Panc1 (cell line): ENCODE data around the gene TNFAIP8L3. TPM values are rescaled to one million over a fixed set of nuclear protein-coding genes. Genes with fewer than 3 reads are reported as not detected.

Experiments
- ATAC-seq: fragments of 200-7000 bp; cut with Tn5 transposase; 2 replicates; pipeline ENCODE4 v1.9.1; 2020; ENCODE audit warnings: mild to moderate bottlenecking, moderate library complexity
- BruUV-seq: library from RNA; stranded (reverse); fragments of 400-500 nt; replicated peaks from 2 replicates; lab custom pipeline; 2021; lab: Mats Ljungman, UMichigan
- CTCF ChIA-PET: fragments of 300-600 bp; sonication (Branson Sonifier 250); formaldehyde crosslinking; loops from one replicate; lab custom pipeline; 2022; ENCODE audit warnings: antibody characterized with exemption; lab: Charles Lee
- POLR2A ChIA-PET: fragments of 300-600 bp; sonication (Branson Sonifier 250); formaldehyde crosslinking; loops from one replicate; lab custom pipeline; 2022; ENCODE audit warnings: antibody characterized with exemption; lab: Charles Lee
- DNase-seq: peaks from one replicate; pipeline ENCODE4 v3.0.0-alpha.2; 2010; ENCODE audit warnings: low read depth, low spot score
- H3K27ac ChIP-seq: 2 replicates; pipeline ENCODE4 v1.5.1; 2011; ENCODE audit warnings: mild to moderate bottlenecking, low read length, inconsistent platforms
- H3K27me3 ChIP-seq: fragments of 200-500 bp; sonication (Bioruptor generic); 2 replicates; pipeline ENCODE4 v1.6.0; 2014; ENCODE audit warnings: low read length, inconsistent platforms; ENCODE audit not compliant: control insufficient read depth, insufficient read depth
- H3K36me3 ChIP-seq: fragments of 200-500 bp; sonication (Bioruptor generic); 2 replicates; pipeline ENCODE4 v1.5.1; 2014; ENCODE audit warnings: inconsistent platforms, mild to moderate bottlenecking, low read length, moderate library complexity; ENCODE audit not compliant: control insufficient read depth, insufficient read depth
- H3K4me1 ChIP-seq: 2 replicates; pipeline ENCODE4 v1.5.1; 2011; ENCODE audit warnings: inconsistent platforms, mild to moderate bottlenecking, low read length, moderate library complexity; ENCODE audit not compliant: control insufficient read depth, insufficient read depth
- H3K4me3 ChIP-seq, 2 experiments: 2 replicates each; pipeline ENCODE4 v1.5.1; 2011 to 2012; ENCODE audit warnings: low read depth in 2 of 2, low read length in 2 of 2, mild to moderate bottlenecking in 2 of 2, inconsistent platforms in 1 of 2, moderate library complexity in 1 of 2
- H3K9me3 ChIP-seq: fragments of 200-500 bp; sonication (Bioruptor generic); 2 replicates; pipeline ENCODE4 v1.5.1; 2014; ENCODE audit warnings: low read depth, mild to moderate bottlenecking, inconsistent platforms, low read length, moderate library complexity; ENCODE audit not compliant: control insufficient read depth, insufficient read depth
- POLR2AphosphoS5 ChIP-seq: IDR thresholded peaks from 2 replicates; pipeline ENCODE4 v1.6.1; 2012; ENCODE audit warnings: mild to moderate bottlenecking, low read depth, low read length, moderate library complexity
- SIN3A ChIP-seq: IDR thresholded peaks from 2 replicates; pipeline ENCODE4 v1.6.1; 2012; ENCODE audit warnings: low read depth, mild to moderate bottlenecking, low read length, moderate library complexity, borderline replicate concordance; ENCODE audit not compliant: insufficient read depth
- TCF7L2 ChIP-seq: IDR thresholded peaks from 2 replicates; pipeline ENCODE4 v1.6.1; 2011; ENCODE audit warnings: mild to moderate bottlenecking, low read depth, low read length, inconsistent platforms
- in situ Hi-C: cut with HindIII; loops from 2 replicates; pipeline ENCODE4 v1.10.0; 2016; ENCODE audit warnings: low sequenced_read_pairs, low pct_unique_long_range_greater_than_20kb
- intact Hi-C: fragments of 100-400 bp; cut with micrococcal nuclease; formaldehyde crosslinking; loops from one replicate; pipeline ENCODE4 v1.10.0; 2022; ENCODE audit not compliant: unreplicated experiment
- total RNA-seq: library from RNA; stranded (reverse); gene quantifications from one replicate; pipeline ENCODE4 v1.2.1, GENCODE V29; 2021; ENCODE audit not compliant: unreplicated experiment
- TF ChIP-seq, protein P1 (sequence below): fragments of 450-650 bp; IDR thresholded peaks from 2 replicates; pipeline ENCODE4 v1.5.1; 2017; ENCODE audit warnings: mild to moderate bottlenecking
- TF ChIP-seq, protein P2 (sequence below), 2 experiments: IDR thresholded peaks; 2 replicates each; pipeline ENCODE4 v1.6.1; 2011 to 2012; ENCODE audit warnings: low read depth in 2 of 2, control low read depth in 1 of 2, low read length in 1 of 2, mild to moderate bottlenecking in 1 of 2, moderate library complexity in 1 of 2; ENCODE audit not compliant: insufficient read depth in 1 of 2

Gene TNFAIP8L3
- total RNA-seq, 1 experiment from 2014 or later: 1.0 TPM

DNA sequence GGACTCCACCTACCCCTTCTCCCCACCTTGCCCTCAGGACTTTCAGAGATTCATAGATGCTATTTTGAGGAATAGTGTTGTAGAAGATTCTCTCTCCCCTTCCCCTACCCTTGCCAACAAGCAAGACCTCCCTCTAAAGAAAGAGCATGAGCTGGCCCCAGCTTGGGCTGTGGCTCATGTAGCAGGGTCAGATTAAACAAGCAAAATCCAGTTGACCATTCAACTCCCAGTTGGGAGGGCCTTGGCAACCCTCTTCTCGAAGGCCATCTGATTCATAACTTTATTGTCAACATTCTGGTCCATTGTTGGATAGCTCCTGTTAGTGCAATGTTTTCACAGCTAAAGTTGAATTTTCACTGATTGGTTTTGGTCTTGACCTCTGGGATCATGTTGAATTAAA is 41.1 kb downstream of the TNFAIP8L3 start:
- in situ Hi-C loops: no loop called here
- POLR2A ChIA-PET: no interaction called here
- no peaks in the 10 kb centered on the region for H3K4me1 ChIP-seq
- no peak for ATAC-seq
- H3K9me3 ChIP-seq: no peaks in the 10 kb centered on the region
- intact Hi-C loops: no loop called here
- CTCF ChIA-PET: no interaction called here
- no peaks in the 10 kb centered on the region for H3K27me3 ChIP-seq
- DNase-seq: no peak
- no peak for TF ChIP-seq SIN3A
- TF ChIP-seq, protein P1, sequence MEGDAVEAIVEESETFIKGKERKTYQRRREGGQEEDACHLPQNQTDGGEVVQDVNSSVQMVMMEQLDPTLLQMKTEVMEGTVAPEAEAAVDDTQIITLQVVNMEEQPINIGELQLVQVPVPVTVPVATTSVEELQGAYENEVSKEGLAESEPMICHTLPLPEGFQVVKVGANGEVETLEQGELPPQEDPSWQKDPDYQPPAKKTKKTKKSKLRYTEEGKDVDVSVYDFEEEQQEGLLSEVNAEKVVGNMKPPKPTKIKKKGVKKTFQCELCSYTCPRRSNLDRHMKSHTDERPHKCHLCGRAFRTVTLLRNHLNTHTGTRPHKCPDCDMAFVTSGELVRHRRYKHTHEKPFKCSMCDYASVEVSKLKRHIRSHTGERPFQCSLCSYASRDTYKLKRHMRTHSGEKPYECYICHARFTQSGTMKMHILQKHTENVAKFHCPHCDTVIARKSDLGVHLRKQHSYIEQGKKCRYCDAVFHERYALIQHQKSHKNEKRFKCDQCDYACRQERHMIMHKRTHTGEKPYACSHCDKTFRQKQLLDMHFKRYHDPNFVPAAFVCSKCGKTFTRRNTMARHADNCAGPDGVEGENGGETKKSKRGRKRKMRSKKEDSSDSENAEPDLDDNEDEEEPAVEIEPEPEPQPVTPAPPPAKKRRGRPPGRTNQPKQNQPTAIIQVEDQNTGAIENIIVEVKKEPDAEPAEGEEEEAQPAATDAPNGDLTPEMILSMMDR: no peak
- TF ChIP-seq POLR2AphosphoS5: no peak
- no peak overlapping the region for H3K27ac ChIP-seq
- no peaks in the 10 kb centered on the region for H3K36me3 ChIP-seq
- no TSS peak for BruUV-seq
- no peak overlapping the region for H3K4me3 ChIP-seq

DNA sequence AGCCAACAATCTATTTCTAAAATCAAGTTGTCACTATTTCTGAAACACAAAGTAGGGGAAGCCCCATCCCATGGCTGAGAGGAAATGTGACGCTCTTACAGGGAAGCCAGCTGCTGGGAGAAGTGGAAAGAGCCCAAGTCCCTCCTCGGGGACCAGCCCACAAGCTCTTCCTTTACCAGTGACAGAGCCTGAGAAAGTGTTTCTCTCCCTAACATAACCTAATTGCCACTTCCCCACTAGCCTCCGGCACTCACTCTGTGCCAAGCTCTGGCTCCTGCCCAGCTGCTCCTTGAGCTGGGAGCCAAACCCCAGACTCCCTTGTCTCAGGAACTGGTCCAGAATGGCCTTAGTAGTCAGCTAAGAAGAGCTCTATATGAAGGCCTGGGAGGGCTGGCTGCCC is 42.9 kb downstream of the TNFAIP8L3 start:
- H3K27ac ChIP-seq: no peak overlapping the region

More for the DNA sequence above, 42.9 kb downstream of the TNFAIP8L3 start:
- no peaks in the 10 kb centered on the region for H3K9me3 ChIP-seq
- ATAC-seq (no peak), DNase-seq (no peak)
- H3K36me3 ChIP-seq: no peaks in the 10 kb centered on the region
- H3K4me1 ChIP-seq: no peaks in the 10 kb centered on the region
- no TSS peak for BruUV-seq
- ChIA-PET CTCF (no interaction called here), POLR2A (interaction anchor here (1.0 kb wide), 1 partner anchor 13 kb away, joined by 3 read pairs; no protein-coding TSS in a partner anchor)
- H3K4me3 ChIP-seq: no peak overlapping the region
- in situ Hi-C loops (no loop called here), intact Hi-C loops (no loop called here)
- TF ChIP-seq SIN3A (no peak), POLR2AphosphoS5 (no peak), TCF7L2 (no peak)
- TF ChIP-seq, protein P1: no peak
- TF ChIP-seq, protein P2, sequence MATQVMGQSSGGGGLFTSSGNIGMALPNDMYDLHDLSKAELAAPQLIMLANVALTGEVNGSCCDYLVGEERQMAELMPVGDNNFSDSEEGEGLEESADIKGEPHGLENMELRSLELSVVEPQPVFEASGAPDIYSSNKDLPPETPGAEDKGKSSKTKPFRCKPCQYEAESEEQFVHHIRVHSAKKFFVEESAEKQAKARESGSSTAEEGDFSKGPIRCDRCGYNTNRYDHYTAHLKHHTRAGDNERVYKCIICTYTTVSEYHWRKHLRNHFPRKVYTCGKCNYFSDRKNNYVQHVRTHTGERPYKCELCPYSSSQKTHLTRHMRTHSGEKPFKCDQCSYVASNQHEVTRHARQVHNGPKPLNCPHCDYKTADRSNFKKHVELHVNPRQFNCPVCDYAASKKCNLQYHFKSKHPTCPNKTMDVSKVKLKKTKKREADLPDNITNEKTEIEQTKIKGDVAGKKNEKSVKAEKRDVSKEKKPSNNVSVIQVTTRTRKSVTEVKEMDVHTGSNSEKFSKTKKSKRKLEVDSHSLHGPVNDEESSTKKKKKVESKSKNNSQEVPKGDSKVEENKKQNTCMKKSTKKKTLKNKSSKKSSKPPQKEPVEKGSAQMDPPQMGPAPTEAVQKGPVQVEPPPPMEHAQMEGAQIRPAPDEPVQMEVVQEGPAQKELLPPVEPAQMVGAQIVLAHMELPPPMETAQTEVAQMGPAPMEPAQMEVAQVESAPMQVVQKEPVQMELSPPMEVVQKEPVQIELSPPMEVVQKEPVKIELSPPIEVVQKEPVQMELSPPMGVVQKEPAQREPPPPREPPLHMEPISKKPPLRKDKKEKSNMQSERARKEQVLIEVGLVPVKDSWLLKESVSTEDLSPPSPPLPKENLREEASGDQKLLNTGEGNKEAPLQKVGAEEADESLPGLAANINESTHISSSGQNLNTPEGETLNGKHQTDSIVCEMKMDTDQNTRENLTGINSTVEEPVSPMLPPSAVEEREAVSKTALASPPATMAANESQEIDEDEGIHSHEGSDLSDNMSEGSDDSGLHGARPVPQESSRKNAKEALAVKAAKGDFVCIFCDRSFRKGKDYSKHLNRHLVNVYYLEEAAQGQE (IDR thresholded peaks at IDR 0.05; ENCODE audit: insufficient read depth in 1 of 2, low read depth in 2 of 2, low read length in 1 of 2): no peak
- no peaks in the 10 kb centered on the region for H3K27me3 ChIP-seq
